GM12878 (cell line): ENCODE data around the gene ARL5C. TPM values are rescaled to one million over a fixed set of nuclear protein-coding genes. Genes with fewer than 3 reads are reported as not detected.

Experiments used
- ATAC-seq: fragments of 200-7000 bp; cut with Tn5 transposase; 3 replicates; pipeline ENCODE4 v1.9.1; 2020; ENCODE audit warnings: mild to moderate bottlenecking, moderate library complexity
- Bru-seq: library from RNA; stranded (reverse); fragments of 400-500 nt; gene quantifications from one replicate; lab custom pipeline; 2021; lab: Mats Ljungman, UMichigan
- BruChase-seq, 2 experiments: library from RNA; stranded (reverse); fragments of 400-500 nt; gene quantifications; one replicate each; lab custom pipeline; 2021; lab: Mats Ljungman, UMichigan
- BruUV-seq: library from RNA; stranded (reverse); fragments of 400-500 nt; replicated peaks from 2 replicates; lab custom pipeline; 2021; lab: Mats Ljungman, UMichigan
- CTCF ChIA-PET: fragments of 300-600 bp; sonication (Branson Sonifier 250); formaldehyde crosslinking; extraction: SDS; loops from one replicate; lab custom pipeline; 2021; ENCODE audit warnings: inconsistent platforms; lab: Yijun Ruan, JAX
- POLR2A ChIA-PET: fragments of 350-600 bp; formaldehyde crosslinking; extraction: SDS; loops from one replicate; lab custom pipeline; 2021; ENCODE audit warnings: inconsistent platforms; lab: Charles Lee
- RAD21 ChIA-PET: fragments of 300-600 bp; sonication (Branson Sonifier 250); formaldehyde crosslinking; loops from one replicate; lab custom pipeline; 2023; ENCODE audit warnings: antibody characterized with exemption; ENCODE audit not compliant: unreplicated experiment; lab: Charles Lee
- SMC1A ChIA-PET: fragments of 300-600 bp; sonication (Branson Sonifier 250); formaldehyde crosslinking; loops from one replicate; lab custom pipeline; 2023; ENCODE audit not compliant: unreplicated experiment, uncharacterized antibody; lab: Charles Lee
- DNase-seq: peaks from one replicate; pipeline ENCODE4 v3.0.0-alpha.2; 2011; ENCODE audit warnings: low read depth, low spot score
- FAIRE-seq: peaks from 3 replicates; lab custom pipeline; 2011; peaks lifted over from hg19 to GRCh38; lab: Jason Lieb, UNC
- H2AFZ ChIP-seq: 2 replicates; pipeline ENCODE4 v1.6.0; 2011; ENCODE audit warnings: low read depth, low read length, control low read depth; ENCODE audit not compliant: control insufficient read depth
- H3K27ac ChIP-seq: 2 replicates; pipeline ENCODE4 v1.5.1; 2011; ENCODE audit warnings: control low read depth; ENCODE audit not compliant: control insufficient read depth, insufficient read depth
- H3K27me3 ChIP-seq, 2 experiments: replicated peaks in 1 of 2; 2 replicates each; pipeline versions ENCODE4 v1.6.0 to v1.6.1; 2011; ENCODE audit warnings: low read length in 1 of 2; ENCODE audit not compliant: control insufficient read depth in 2 of 2, insufficient read depth in 2 of 2
- H3K36me3 ChIP-seq, 2 experiments: 2 replicates each; pipeline ENCODE4 v1.5.1; 2011; ENCODE audit warnings: low read length in 1 of 2; ENCODE audit not compliant: control insufficient read depth in 2 of 2, insufficient read depth in 2 of 2
- H3K4me1 ChIP-seq: 2 replicates; pipeline ENCODE4 v1.6.1; 2011; ENCODE audit warnings: mild to moderate bottlenecking, low read length, moderate library complexity, mixed read lengths; ENCODE audit not compliant: control insufficient read depth, insufficient read depth
- H3K4me2 ChIP-seq: 2 replicates; pipeline ENCODE4 v1.6.0; 2011; ENCODE audit warnings: control low read depth; ENCODE audit not compliant: control insufficient read depth, insufficient read depth
- H3K4me3 ChIP-seq: fragments of 200-600 bp; sonication (generic); 2 replicates; pipeline ENCODE4 v1.5.1; 2016
- H3K79me2 ChIP-seq: 2 replicates; pipeline ENCODE4 v1.6.0; 2011; ENCODE audit warnings: low read length; ENCODE audit not compliant: control insufficient read depth, insufficient read depth
- H3K9ac ChIP-seq: 2 replicates; pipeline ENCODE4 v1.8.0; 2011; ENCODE audit warnings: low read length, control low read depth, mixed read lengths; ENCODE audit not compliant: control insufficient read depth, insufficient read depth
- H3K9me3 ChIP-seq: replicated peaks from 3 replicates; pipeline ENCODE4 v1.5.1; 2011; ENCODE audit warnings: mild to moderate bottlenecking, low read length; ENCODE audit not compliant: control insufficient read depth, insufficient read depth
- H4K20me1 ChIP-seq: 2 replicates; pipeline ENCODE4 v1.6.0; 2011; ENCODE audit not compliant: control insufficient read depth, insufficient read depth
- BACH1 ChIP-seq: fragments of 450-650 bp; IDR thresholded peaks from 2 replicates; pipeline ENCODE4 v1.6.1; 2017; ENCODE audit warnings: mild to moderate bottlenecking, borderline replicate concordance
- BHLHE40 ChIP-seq, 2 experiments: fragments of 450-650 bp in 1 of 2; IDR thresholded peaks; 2 replicates each; pipeline ENCODE4 v1.6.1; 2011 to 2017; ENCODE audit warnings: low read depth in 2 of 2, borderline replicate concordance in 1 of 2, improper control_type of control experiment in 1 of 2, low read length in 1 of 2, mild to moderate bottlenecking in 1 of 2
- ETV6 ChIP-seq, 2 experiments: fragments of 450-650 bp in 1 of 2; IDR thresholded peaks in 1 of 2; conservative IDR thresholded peaks in 1 of 2; 2 replicates each; pipeline ENCODE4 v1.6.1; 2014; ENCODE audit warnings: antibody characterized with exemption in 1 of 2, borderline replicate concordance in 1 of 2, low read depth in 1 of 2, mild to moderate bottlenecking in 1 of 2, moderate library complexity in 1 of 2
- IRF3 ChIP-seq: fragments of 450-650 bp; IDR thresholded peaks from 2 replicates; pipeline ENCODE4 v1.6.1; 2014; ENCODE audit warnings: mild to moderate bottlenecking
- MTA3 ChIP-seq: IDR thresholded peaks from 2 replicates; pipeline ENCODE4 v1.6.1; 2012; ENCODE audit warnings: low read length, inconsistent platforms, borderline replicate concordance
- PBX3 ChIP-seq: IDR thresholded peaks from 2 replicates; pipeline ENCODE4 v1.6.1; 2011; ENCODE audit warnings: mild to moderate bottlenecking, low read depth, low read length, moderate library complexity; ENCODE audit not compliant: insufficient replicate concordance
- RCOR1 ChIP-seq: conservative IDR thresholded peaks from 2 replicates; pipeline ENCODE4 v1.6.1; 2012; ENCODE audit warnings: low read depth, low read length, improper control_type of control experiment
- RFX5 ChIP-seq: IDR thresholded peaks from 2 replicates; pipeline ENCODE4 v1.6.1; 2011; ENCODE audit warnings: low read depth, low read length, improper control_type of control experiment
- USF1 ChIP-seq: IDR thresholded peaks from 2 replicates; pipeline ENCODE4 v1.6.1; 2011; ENCODE audit warnings: borderline replicate concordance, low read depth, mild to moderate bottlenecking, moderate library complexity, mixed read lengths, low read length; ENCODE audit not compliant: insufficient read depth; ENCODE audit errors: extremely low read length
- ZNF217 ChIP-seq: fragments of 450-650 bp; IDR thresholded peaks from 2 replicates; pipeline ENCODE4 v1.6.1; 2017; ENCODE audit warnings: antibody characterized with exemption, mild to moderate bottlenecking
- ZNF687 ChIP-seq: fragments of 450-650 bp; IDR thresholded peaks from 2 replicates; pipeline ENCODE4 v1.6.1; 2017; ENCODE audit warnings: mild to moderate bottlenecking, moderate library complexity
- WGBS: methylation state at CpG from one replicate; pipeline ENCODE4 v1.1.6; 2016; ENCODE audit warnings: low lambda C conversion rate; ENCODE audit not compliant: insufficient replicate concordance, insufficient coverage; ENCODE audit errors: missing lambda C conversion rate; 5-methylcytosine and 5-hydroxymethylcytosine counted together
- in situ Hi-C: fragments of 300-500 bp; cut with MboI; formaldehyde crosslinking; loops from 9 replicates; pipeline ENCODE4 v1.14.3; 2018; ENCODE audit warnings: mixed read lengths
- intact Hi-C: fragments of 100-400 bp; cut with micrococcal nuclease; formaldehyde crosslinking; loops from one replicate; pipeline ENCODE4 v1.14.2; 2022; ENCODE audit not compliant: unreplicated experiment
- long read RNA-seq, 2 experiments: library from polyadenylated mRNA; unstranded; transcript quantifications; one replicate each; pipeline ENCODE4 v2.0.0, GENCODE V29; 2019 to 2020
- polyA minus RNA-seq, 3 experiments: library from RNA; depleted of rRNA, polyadenylated mRNA; stranded (reverse); fragments of >200 nt; gene quantifications; 2 replicates each; pipeline ENCODE4 v1.2.3, GENCODE V29; 2011
- polyA plus RNA-seq, 11 experiments: library from polyadenylated mRNA; depleted of rRNA in 4 of 11; unstranded in 6 of 11; stranded (reverse) in 5 of 11; fragments of >200 nt; fragmentation: Nextera tagmentation in 4 of 11; fragmentation: Illumina TruSeq in 1 of 11; extraction: Ambion mirVana in 4 of 11; extraction: Trizol in 1 of 11; gene quantifications; 1 replicate in 1 of 11; 2 replicates in 10 of 11; pipeline versions ENCODE4 v1.2.1 to v1.2.3, GENCODE V29; 2011 to 2016; ENCODE audit warnings: inconsistent platforms in 2 of 11, missing spikeins in 2 of 11, low read depth in 1 of 11
- total RNA-seq, 4 experiments: library from RNA; depleted of rRNA in 3 of 4; stranded (reverse); fragments of >200 nt in 3 of 4; fragmentation: Illumina TruSeq in 1 of 4; extraction: Trizol in 1 of 4; gene quantifications; 2 replicates each; pipeline versions ENCODE4 v1.2.1 to v1.2.3, GENCODE V29; 2013 to 2021

The ARL5C gene
- not detected in 2 replicates for total RNA-seq (2013; cell fraction: nucleolus; rRNA removed)
- not detected in 2 replicates for total RNA-seq (2014; rRNA removed)
- not detected in 2 replicates for total RNA-seq (2014; rRNA removed; fragmentation: Illumina TruSeq; extraction: Trizol)
- not detected in 2 replicates for total RNA-seq (2021)
- not detected for polyA plus RNA-seq (2011; ENCODE audit: low read depth)
- polyA plus RNA-seq (2011; rRNA removed): not detected in 2 replicates
- polyA plus RNA-seq (2011; cell fraction: cytosol; rRNA removed): not detected in 2 replicates
- polyA plus RNA-seq (2011; cell fraction: nucleus; rRNA removed): 0.29 TPM in 1 of 2 replicates, not detected in the other
- polyA plus RNA-seq (2012): 0.04 TPM in 1 of 2 replicates, not detected in the other
- not detected in 2 replicates for polyA plus RNA-seq (2014; fragmentation: Illumina TruSeq; extraction: Trizol)
- polyA plus RNA-seq (2014; fragmentation: Nextera tagmentation; extraction: Ambion mirVana): not detected
- polyA plus RNA-seq (2014; rRNA removed): not detected in 2 replicates
- not detected for polyA plus RNA-seq (2016; fragmentation: Nextera tagmentation; extraction: Ambion mirVana)
- not detected in 2 replicates for polyA minus RNA-seq (2011; rRNA and poly(A)+ RNA removed)
- polyA minus RNA-seq (2011; cell fraction: cytosol; rRNA and poly(A)+ RNA removed): not detected in 2 replicates
- not detected in 2 replicates for polyA minus RNA-seq (2011; cell fraction: nucleus; rRNA and poly(A)+ RNA removed)
- Bru-seq, nascent RNA: not detected
- percentile 9 among the genes with signal in this experiment for BruChase-seq, experiment 1, labeled RNA remaining after a 6-hour chase
- BruChase-seq, experiment 2, labeled RNA remaining after a 2-hour chase: percentile 20 among the genes with signal in this experiment
- long read RNA-seq, experiment 1: 0 reads
- long read RNA-seq, experiment 2: 0 reads

GRCh38 chr17:39165841-39166349 lies at the start of gene ARL5C:
TSS of gene ARL5C (minus strand) at chr17:39166161. CDS start at chr17:39165760, 401 bp downstream.
- Histone ChIP-seq H3K9me3 (no peaks in the 10 kb centered on the region), H3K4me3 (peak within 1 kb of the TSS; percentile 71), H3K36me3 (no peaks in the 10 kb centered on the region), H4K20me1 (no peaks in the 10 kb centered on the region), H3K4me1 (peaks cover 9% of the 10 kb centered on the region), H2AFZ (peak within 1 kb of the TSS; percentile 99), H3K9ac (peak within 1 kb of the TSS; percentile 70), H3K4me2 (peak within 1 kb of the TSS; percentile 100), H3K27me3 (peaks cover 0 to 2% of the 10 kb centered on the region in 2 experiments; a peak in 2 of 4 replicates), H3K27ac (no peak within 1 kb of the TSS), H3K79me2 (no peaks in the 10 kb centered on the region)
- FAIRE-seq (no peak), DNase-seq (no peak), ATAC-seq (no peak)
- RAD21 ChIA-PET: interaction anchor here (0.9 to 2.4 kb wide), 4 partner anchors 30 to 294 kb away, joined by 3 to 23 read pairs (median 6); no protein-coding TSS in a partner anchor
- POLR2A ChIA-PET: interaction anchor here (1.2 kb wide), 1 partner anchor 13 kb away, joined by 9 read pairs; no protein-coding TSS in a partner anchor
- in situ Hi-C loops (no loop called here), intact Hi-C loops (no loop called here)
- BruUV-seq: no TSS peak
- WGBS: 16% methylated on average over 17 of the region's 17 CpGs
- SMC1A ChIA-PET: interaction anchor here (0.5 to 7.6 kb wide), 6 partner anchors 8 to 499 kb away, joined by 3 to 47 read pairs (median 6); partner anchors contain the start of gene PLXDC1
- CTCF ChIA-PET: interaction anchor here (1.1 to 5.0 kb wide), 16 partner anchors 9 to 342 kb away, joined by 3 to 128 read pairs (median 12); partner anchors contain the start of gene PLXDC1
- TF ChIP-seq PBX3 (no peak), MTA3 (no peak), BACH1 (no peak), ZNF687 (no peak), BHLHE40 (IDR thresholded peaks at IDR 0.05; ENCODE audit: borderline replicate concordance in 1 of 2, low read depth in 2 of 2, low read length in 1 of 2) (no peak), IRF3 (no peak), ETV6 (conservative IDR thresholded peaks at IDR 0.05 in 1 of 2, IDR thresholded peaks at IDR 0.05 in 1 of 2; ENCODE audit: borderline replicate concordance in 1 of 2, low read depth in 1 of 2) (no peak), RCOR1 (no peak), ZNF217 (no peak), RFX5 (no peak), USF1 (no peak)
